Colonic mucosa (tissue), 4 donors: Measurements from ENCODE around the gene IMMP2L. TPM values are rescaled to one million over a fixed set of nuclear protein-coding genes. Genes with fewer than 3 reads are reported as not detected.

Experiments used
- DNase-seq: peaks from one replicate; pipeline ENCODE4 v3.0.0-alpha.2; 2020
- H3K27ac ChIP-seq: fragments of 200-600 bp; one replicate; pipeline ENCODE4 v1.8.0; 2021
- H3K27me3 ChIP-seq: fragments of 200-600 bp; one replicate; pipeline ENCODE4 v1.8.0; 2021
- H3K36me3 ChIP-seq: fragments of 200-600 bp; one replicate; pipeline ENCODE4 v1.8.0; 2021
- H3K4me1 ChIP-seq: fragments of 200-600 bp; one replicate; pipeline ENCODE4 v1.8.0; 2021; ENCODE audit warnings: mild to moderate bottlenecking
- H3K4me3 ChIP-seq: fragments of 200-600 bp; one replicate; pipeline ENCODE4 v1.8.0; 2021
- H3K9ac ChIP-seq, 2 donors: one replicate each; pipeline ENCODE4 v1.7.0; 2013; ENCODE audit warnings: control low read depth in 2 of 2, low read depth in 2 of 2, low read length in 2 of 2
- H3K9me3 ChIP-seq: fragments of 200-600 bp; one replicate; pipeline ENCODE4 v1.8.0; 2021
- intact Hi-C: fragments of 100-400 bp; cut with DNase I; formaldehyde crosslinking; loops from one replicate; pipeline ENCODE4 v1.14.1; 2022
- total RNA-seq, 2 donors: library from RNA; stranded (reverse); fragmentation: NEBNext Ultra II Directional in 1 of 2; extraction: Animal tissue kit (Norgen Biotek cat#: 25700) in 1 of 2; gene quantifications; one replicate each; pipeline ENCODE4 v1.2.1, GENCODE V29; 2021
- TF ChIP-seq, protein P1 (sequence below): fragments of 200-600 bp; IDR thresholded peaks from one replicate; pipeline ENCODE4 v1.8.0; 2022; ENCODE audit warnings: antibody characterized with exemption, mild to moderate bottlenecking
- donor health status: healthy.
- donor health status: DM: no; HTN: no; CAD: no.
- donor health status: DM: no; HTN: no; CAD: no.

Gene IMMP2L
- total RNA-seq, 2 donors from 2014 or later, result 13.4 to 15.4 TPM

DNA sequence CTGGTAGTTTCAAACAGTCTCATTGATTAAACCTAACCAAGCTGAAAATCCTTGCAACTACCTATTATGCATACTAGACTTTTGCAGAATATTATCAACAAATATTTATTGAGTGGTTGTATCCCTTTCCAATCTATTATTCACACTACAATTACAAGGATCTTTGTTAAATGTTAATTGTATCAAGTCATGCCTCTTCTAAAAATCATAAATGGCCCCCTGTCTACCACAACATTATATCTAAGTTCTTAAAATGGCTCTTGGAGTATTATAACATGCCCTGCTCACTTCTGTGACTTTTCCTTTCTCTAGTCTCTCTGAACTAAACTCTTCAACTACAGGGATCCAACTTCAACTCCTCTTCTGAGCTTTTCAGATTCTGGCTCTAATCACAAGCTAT, 219.3 kb downstream of the IMMP2L start:
- no peaks in the 10 kb centered on the region for H3K9me3 ChIP-seq
- no peaks in the 10 kb centered on the region for H3K36me3 ChIP-seq
- no peaks in the 10 kb centered on the region for H3K4me1 ChIP-seq
- no peak for DNase-seq
- intact Hi-C loops, result no loop called here
- H3K4me3 ChIP-seq, result no peak overlapping the region
- no peak overlapping the region for H3K9ac ChIP-seq
- TF ChIP-seq, protein P1, sequence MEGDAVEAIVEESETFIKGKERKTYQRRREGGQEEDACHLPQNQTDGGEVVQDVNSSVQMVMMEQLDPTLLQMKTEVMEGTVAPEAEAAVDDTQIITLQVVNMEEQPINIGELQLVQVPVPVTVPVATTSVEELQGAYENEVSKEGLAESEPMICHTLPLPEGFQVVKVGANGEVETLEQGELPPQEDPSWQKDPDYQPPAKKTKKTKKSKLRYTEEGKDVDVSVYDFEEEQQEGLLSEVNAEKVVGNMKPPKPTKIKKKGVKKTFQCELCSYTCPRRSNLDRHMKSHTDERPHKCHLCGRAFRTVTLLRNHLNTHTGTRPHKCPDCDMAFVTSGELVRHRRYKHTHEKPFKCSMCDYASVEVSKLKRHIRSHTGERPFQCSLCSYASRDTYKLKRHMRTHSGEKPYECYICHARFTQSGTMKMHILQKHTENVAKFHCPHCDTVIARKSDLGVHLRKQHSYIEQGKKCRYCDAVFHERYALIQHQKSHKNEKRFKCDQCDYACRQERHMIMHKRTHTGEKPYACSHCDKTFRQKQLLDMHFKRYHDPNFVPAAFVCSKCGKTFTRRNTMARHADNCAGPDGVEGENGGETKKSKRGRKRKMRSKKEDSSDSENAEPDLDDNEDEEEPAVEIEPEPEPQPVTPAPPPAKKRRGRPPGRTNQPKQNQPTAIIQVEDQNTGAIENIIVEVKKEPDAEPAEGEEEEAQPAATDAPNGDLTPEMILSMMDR, result no peak
- no peak overlapping the region for H3K27ac ChIP-seq
- no peaks in the 10 kb centered on the region for H3K27me3 ChIP-seq

DNA sequence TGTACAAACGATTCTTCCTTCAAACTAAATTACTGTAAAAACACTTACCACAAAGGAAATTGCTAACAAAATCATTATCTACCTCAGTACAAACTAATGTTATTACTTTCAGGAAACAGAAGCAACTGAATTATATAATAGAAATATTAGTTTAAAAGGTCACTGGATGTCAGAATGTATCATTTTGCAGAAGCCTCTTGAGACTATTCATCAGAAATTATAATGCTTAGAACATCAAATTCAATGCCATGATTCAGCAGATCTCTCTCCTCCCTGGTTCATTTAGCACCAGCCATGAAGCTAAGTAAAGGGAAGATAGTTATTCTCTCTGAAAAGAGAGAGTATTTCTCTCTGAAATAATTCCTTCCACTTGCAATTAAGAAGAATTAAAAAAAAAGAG, 223.3 kb downstream of the IMMP2L start:
- Histone ChIP-seq H3K27ac (no peak overlapping the region), H3K36me3 (no peaks in the 10 kb centered on the region), H3K27me3 (no peaks in the 10 kb centered on the region), H3K4me1 (no peaks in the 10 kb centered on the region), H3K4me3 (no peak overlapping the region), H3K9ac (no peak overlapping the region), H3K9me3 (no peaks in the 10 kb centered on the region)
- intact Hi-C loops, result no loop called here
- TF ChIP-seq, protein P1, result no peak
- DNase-seq, result no peak

DNA sequence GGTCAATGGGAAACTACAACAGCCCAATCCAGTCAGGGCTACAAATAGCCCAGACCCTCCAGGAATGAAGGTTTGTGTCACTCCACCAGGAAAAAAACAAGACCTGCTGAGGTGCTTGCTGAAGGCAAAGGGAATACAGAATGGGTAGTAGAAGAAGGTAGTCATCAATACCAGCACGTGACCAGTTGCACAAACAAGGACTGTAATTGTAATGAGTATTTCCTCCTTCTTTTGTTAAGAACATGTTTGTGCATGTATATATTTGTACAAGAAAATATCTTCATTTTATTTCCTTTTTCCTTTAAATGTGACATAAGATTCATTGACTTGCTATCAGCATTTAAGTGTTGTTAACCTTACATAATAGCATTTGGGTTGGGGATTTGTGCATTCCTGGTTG, 229.3 kb downstream of the IMMP2L start:
- DNase-seq, result no peak
- Histone ChIP-seq H3K4me3 (no peak overlapping the region), H3K4me1 (no peaks in the 10 kb centered on the region), H3K9ac (no peak overlapping the region), H3K9me3 (no peaks in the 10 kb centered on the region), H3K36me3 (no peaks in the 10 kb centered on the region), H3K27ac (no peak overlapping the region), H3K27me3 (no peaks in the 10 kb centered on the region)
- TF ChIP-seq, protein P1, result no peak
- intact Hi-C loops, result no loop called here

DNA sequence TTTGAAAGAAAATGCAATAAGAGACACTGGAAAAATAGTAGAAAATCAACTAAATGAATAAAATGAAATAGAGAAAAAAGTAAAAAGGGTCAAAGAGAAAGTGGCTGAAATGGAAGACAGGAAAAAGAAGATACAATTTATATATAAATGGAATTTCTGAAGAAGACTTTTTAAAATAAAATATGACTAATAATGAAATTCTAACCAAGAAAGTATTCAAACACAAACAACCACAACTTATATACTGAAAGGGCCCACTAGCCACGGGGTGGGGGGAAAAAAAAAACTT, 232.1 kb downstream of the IMMP2L start:
- no peak for DNase-seq
- Histone ChIP-seq H3K9me3 (no peaks in the 10 kb centered on the region), H3K9ac (no peak overlapping the region), H3K27ac (no peak overlapping the region), H3K27me3 (no peaks in the 10 kb centered on the region), H3K4me1 (no peaks in the 10 kb centered on the region), H3K36me3 (no peaks in the 10 kb centered on the region), H3K4me3 (no peak overlapping the region)
- TF ChIP-seq, protein P1, result no peak
- intact Hi-C loops, result no loop called here

DNA sequence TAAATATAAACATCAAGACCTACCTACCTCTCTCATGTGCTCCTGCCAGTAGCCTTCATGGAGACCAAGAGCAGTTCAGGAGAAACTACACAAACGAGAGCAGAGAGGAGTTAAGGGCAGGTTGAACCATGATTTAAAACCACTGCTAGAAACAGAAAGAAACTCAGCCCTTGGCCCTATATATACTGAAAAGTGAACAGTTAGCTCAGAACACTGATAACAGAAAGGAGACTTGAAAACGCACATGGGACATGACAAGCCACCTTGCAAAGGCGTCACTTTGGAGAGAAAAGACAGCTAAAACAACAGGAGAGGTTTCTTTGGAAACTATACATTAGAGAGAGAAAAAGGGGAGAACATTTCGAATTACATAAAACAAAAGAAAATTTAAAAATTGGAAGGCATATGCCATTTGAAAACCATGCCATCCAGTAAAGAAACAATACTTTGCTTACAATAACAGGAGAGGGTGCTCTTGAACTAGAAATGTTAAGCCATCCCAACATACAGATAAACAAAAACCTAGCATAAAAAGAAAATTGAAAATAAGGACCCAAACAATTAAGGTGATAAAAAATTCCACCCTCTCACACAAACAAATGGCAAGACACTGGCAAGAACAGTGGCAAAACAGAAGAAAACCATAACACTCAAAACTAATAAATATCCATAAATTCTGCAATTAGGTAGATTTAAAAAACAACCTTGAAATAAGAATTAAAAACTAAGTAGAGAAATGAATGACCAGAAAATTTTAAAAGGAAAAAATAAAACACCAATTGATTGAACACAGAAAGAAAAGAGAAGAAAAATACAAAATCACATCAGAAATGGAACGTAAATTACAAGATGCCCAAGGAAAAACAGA, 232.7 kb downstream of the IMMP2L start:
- H3K27me3 ChIP-seq, result no peaks in the 10 kb centered on the region
- H3K36me3 ChIP-seq, result no peaks in the 10 kb centered on the region
- H3K4me3 ChIP-seq, result no peak overlapping the region
- H3K4me1 ChIP-seq, result no peaks in the 10 kb centered on the region
- H3K9ac ChIP-seq, result no peak overlapping the region
- no peak for DNase-seq
- no peaks in the 10 kb centered on the region for H3K9me3 ChIP-seq
- TF ChIP-seq, protein P1, result no peak
- intact Hi-C loops, result no loop called here
- H3K27ac ChIP-seq, result no peak overlapping the region
